Calu3 (cell line): ENCODE results near the gene CCDC85C. TPM values are rescaled to one million over a fixed set of nuclear protein-coding genes. Genes with fewer than 3 reads are reported as not detected.

Experiments used
- BruUV-seq: library from RNA; stranded (reverse); fragments of 400-500 nt; replicated peaks from 2 replicates; lab custom pipeline; 2021; lab: Mats Ljungman, UMichigan
- CTCF ChIA-PET: fragments of 300-600 bp; sonication (Branson Sonifier 250); formaldehyde crosslinking; loops from one replicate; lab custom pipeline; 2022; ENCODE audit warnings: antibody characterized with exemption; lab: Charles Lee
- DNase-seq: peaks from one replicate; pipeline ENCODE4 v3.0.0; 2022
- H3K27ac Mint-ChIP-seq: one replicate; pipeline ENCODE4 v1.8.0; 2022; ENCODE audit warnings: mixed read lengths; ENCODE audit not compliant: unreplicated experiment
- H3K27me3 Mint-ChIP-seq: one replicate; pipeline ENCODE4 v1.8.0; 2022; ENCODE audit warnings: mixed read lengths; ENCODE audit not compliant: unreplicated experiment
- H3K36me3 Mint-ChIP-seq: one replicate; pipeline ENCODE4 v1.8.0; 2022; ENCODE audit warnings: mild to moderate bottlenecking, moderate library complexity, mixed read lengths; ENCODE audit not compliant: insufficient read depth, unreplicated experiment
- H3K4me1 Mint-ChIP-seq: one replicate; pipeline ENCODE4 v1.8.0; 2022; ENCODE audit warnings: mild to moderate bottlenecking, low read depth, mixed read lengths; ENCODE audit not compliant: unreplicated experiment
- H3K4me3 Mint-ChIP-seq: one replicate; pipeline ENCODE4 v1.8.0; 2022; ENCODE audit warnings: mild to moderate bottlenecking, low read depth, moderate library complexity, mixed read lengths; ENCODE audit not compliant: unreplicated experiment
- H3K9me3 Mint-ChIP-seq: one replicate; pipeline ENCODE4 v1.8.0; 2022; ENCODE audit warnings: low read depth, mixed read lengths; ENCODE audit not compliant: unreplicated experiment
- CTCF ChIP-seq: fragments of 200-600 bp; IDR thresholded peaks from one replicate; pipeline ENCODE4 v1.8.0; 2022; ENCODE audit warnings: antibody characterized with exemption; ENCODE audit not compliant: unreplicated experiment
- intact Hi-C: fragments of 100-400 bp; cut with micrococcal nuclease; formaldehyde crosslinking; loops from one replicate; pipeline ENCODE4 v1.10.0; 2022; ENCODE audit not compliant: unreplicated experiment
- total RNA-seq: library from RNA; stranded (reverse); gene quantifications from 2 replicates; pipeline ENCODE4 v1.2.3, GENCODE V29; 2022

CCDC85C gene
- total RNA-seq, 1 experiment from 2014 or later: 45.1 TPM

- H3K9me3 Mint-ChIP-seq: no peaks in the 10 kb centered on the region
- no peak for TF ChIP-seq CTCF
- no peak for DNase-seq
- no peak overlapping the region for H3K4me3 Mint-ChIP-seq
- CTCF ChIA-PET: no interaction called here
- no TSS peak for BruUV-seq
- peaks cover 61% of the 10 kb centered on the region for H3K36me3 Mint-ChIP-seq
- no peaks in the 10 kb centered on the region for H3K4me1 Mint-ChIP-seq
- intact Hi-C loops: no loop called here
- no peak overlapping the region for H3K27ac Mint-ChIP-seq
- H3K27me3 Mint-ChIP-seq: no peaks in the 10 kb centered on the region
These were observed 94.9 kb downstream of the CCDC85C start for GRCh38 chr14:99508896-99509629.

GRCh38 chr14:99507860-99508640 is 96.0 kb downstream of the CCDC85C start:
- no peaks in the 10 kb centered on the region for H3K9me3 Mint-ChIP-seq
- intact Hi-C loops: no loop called here
- H3K4me1 Mint-ChIP-seq: no peaks in the 10 kb centered on the region
- no peak overlapping the region for H3K27ac Mint-ChIP-seq
- no peak overlapping the region for H3K4me3 Mint-ChIP-seq
- CTCF ChIA-PET: no interaction called here
- DNase-seq: no peak
- no TSS peak for BruUV-seq
- H3K27me3 Mint-ChIP-seq: no peaks in the 10 kb centered on the region
- peaks cover 58% of the 10 kb centered on the region for H3K36me3 Mint-ChIP-seq
- TF ChIP-seq CTCF: no peak

DNA sequence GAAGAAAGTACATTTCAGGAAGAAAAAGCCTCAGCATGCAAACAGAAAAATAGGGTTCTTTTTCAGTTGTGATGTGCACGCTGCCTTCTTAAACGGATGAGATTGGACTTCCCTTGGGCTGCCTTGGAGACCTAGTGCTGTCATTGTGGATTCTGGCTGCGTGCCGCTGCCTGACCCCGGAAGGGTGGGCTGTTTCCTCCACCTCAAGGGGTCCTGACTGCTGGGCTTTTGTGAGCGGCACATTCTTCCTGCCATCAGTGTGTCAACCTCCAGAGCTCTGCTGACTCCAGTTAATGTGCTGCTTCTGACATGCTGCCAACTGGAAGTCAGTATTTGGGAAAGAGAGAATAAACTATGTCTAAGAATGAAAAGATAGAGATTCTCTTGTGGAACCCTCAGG is 97.7 kb downstream of the CCDC85C start:
- Mint-ChIP-seq H3K27me3 (no peaks in the 10 kb centered on the region), H3K4me1 (no peaks in the 10 kb centered on the region), H3K27ac (peak overlapping the region; percentile 18), H3K36me3 (peaks cover 60% of the 10 kb centered on the region), H3K4me3 (no peak overlapping the region), H3K9me3 (no peaks in the 10 kb centered on the region)
- CTCF ChIA-PET: no interaction called here
- intact Hi-C loops: no loop called here
- BruUV-seq: no TSS peak
- DNase-seq: no peak
- no peak for TF ChIP-seq CTCF

GRCh38 chr14:99505089-99505488 is 98.9 kb downstream of the CCDC85C start:
- Mint-ChIP-seq H3K4me1 (no peaks in the 10 kb centered on the region), H3K27me3 (no peaks in the 10 kb centered on the region), H3K36me3 (peaks cover 60% of the 10 kb centered on the region), H3K27ac (no peak overlapping the region), H3K4me3 (no peak overlapping the region), H3K9me3 (no peaks in the 10 kb centered on the region)
- BruUV-seq: no TSS peak
- no peak for TF ChIP-seq CTCF
- DNase-seq: no peak
- CTCF ChIA-PET: no interaction called here
- intact Hi-C loops: no loop called here
